BE2C (cell line): Measurements from ENCODE around the gene RBP3.

Experiments used
- DNase-seq: peaks from one replicate; pipeline ENCODE4 v3.0.0-alpha.2; 2020
- H3K27me3 ChIP-seq: fragments of 250-450 bp; sonication (Bioruptor Pico); 2 replicates; pipeline ENCODE4 v1.5.1; 2020; ENCODE audit warnings: mild to moderate bottlenecking
- H3K36me3 ChIP-seq: fragments of 250-450 bp; sonication (Bioruptor Pico); 2 replicates; pipeline ENCODE4 v1.5.1; 2020; ENCODE audit warnings: mild to moderate bottlenecking
- H3K4me1 ChIP-seq: fragments of 250-450 bp; sonication (Bioruptor Pico); 2 replicates; pipeline ENCODE4 v1.5.1; 2020
- H3K4me3 ChIP-seq: 2 replicates; pipeline ENCODE4 v1.5.1; 2011; ENCODE audit warnings: low read depth, low read length
- H3K9me3 ChIP-seq: fragments of 250-450 bp; sonication (Bioruptor Pico); 2 replicates; pipeline ENCODE4 v1.5.1; 2020
- CTCF ChIP-seq: IDR thresholded peaks from 2 replicates; pipeline ENCODE4 v1.5.1; 2012; ENCODE audit warnings: mild to moderate bottlenecking, low read depth, low read length

RBP3 gene

DNA sequence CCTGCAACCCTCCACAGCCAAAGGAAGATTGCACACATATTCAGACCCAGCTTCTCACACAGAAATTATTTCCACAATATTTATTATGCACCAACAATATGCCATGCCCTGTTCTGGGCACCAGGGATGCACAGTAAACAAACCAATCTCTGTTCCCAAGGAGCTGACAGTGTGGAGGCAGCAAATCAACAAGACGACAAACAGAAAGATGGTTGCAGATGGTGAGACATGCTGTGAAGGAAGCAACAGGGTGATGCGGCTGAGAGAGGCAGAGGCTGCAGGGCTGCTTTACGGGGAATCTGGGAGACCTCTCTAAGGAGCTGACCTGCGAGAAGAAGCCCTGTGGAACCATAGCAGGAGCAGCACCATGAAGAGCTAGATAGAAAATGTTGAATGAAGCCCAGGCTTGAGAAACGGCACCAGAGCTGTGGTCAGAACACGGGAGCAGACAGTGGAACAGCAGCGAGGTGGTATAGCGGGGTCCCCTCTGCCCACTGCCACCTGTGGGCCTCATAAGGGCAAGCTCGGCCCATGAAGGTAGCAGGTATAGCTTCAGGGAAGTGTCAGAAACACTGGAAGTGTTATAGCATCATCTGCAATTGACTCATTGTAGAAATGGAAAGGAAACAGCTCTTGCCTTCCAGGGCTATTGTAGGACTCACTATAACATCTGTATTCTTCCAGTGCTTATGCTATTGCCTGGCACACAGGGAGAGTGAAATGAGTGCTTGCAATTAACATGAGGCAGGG, 17.4 kb downstream of the RBP3 start:
- H3K4me3 ChIP-seq: no peak overlapping the region
- no peak for TF ChIP-seq CTCF
- no peaks in the 10 kb centered on the region for H3K9me3 ChIP-seq
- no peaks in the 10 kb centered on the region for H3K36me3 ChIP-seq
- no peak for DNase-seq
- no peaks in the 10 kb centered on the region for H3K27me3 ChIP-seq
- no peaks in the 10 kb centered on the region for H3K4me1 ChIP-seq

GRCh38 chr10:47366181-47366631, 18.0 kb downstream of the RBP3 start:
- no peaks in the 10 kb centered on the region for H3K27me3 ChIP-seq
- H3K4me1 ChIP-seq: no peaks in the 10 kb centered on the region
- H3K36me3 ChIP-seq: no peaks in the 10 kb centered on the region
- H3K9me3 ChIP-seq: no peaks in the 10 kb centered on the region
- no peak overlapping the region for H3K4me3 ChIP-seq
- no peak for DNase-seq
- no peak for TF ChIP-seq CTCF

- TF ChIP-seq CTCF: no peak
- H3K27me3 ChIP-seq: no peaks in the 10 kb centered on the region
- H3K4me1 ChIP-seq: no peaks in the 10 kb centered on the region
- no peaks in the 10 kb centered on the region for H3K36me3 ChIP-seq
- no peak for DNase-seq
- H3K9me3 ChIP-seq: no peaks in the 10 kb centered on the region
- H3K4me3 ChIP-seq: no peak overlapping the region
Observed at GRCh38 chr10:47366731-47367460, 18.7 kb downstream of the RBP3 start.

- DNase-seq: no peak
- H3K4me3 ChIP-seq: no peak overlapping the region
- H3K4me1 ChIP-seq: no peaks in the 10 kb centered on the region
- H3K27me3 ChIP-seq: no peaks in the 10 kb centered on the region
- no peaks in the 10 kb centered on the region for H3K36me3 ChIP-seq
- no peaks in the 10 kb centered on the region for H3K9me3 ChIP-seq
- no peak for TF ChIP-seq CTCF
Observed at GRCh38 chr10:47367646-47368045, 19.5 kb downstream of the RBP3 start.

- TF ChIP-seq CTCF: no peak
- Histone ChIP-seq H3K4me3 (no peak overlapping the region), H3K27me3 (no peaks in the 10 kb centered on the region), H3K9me3 (no peaks in the 10 kb centered on the region), H3K36me3 (no peaks in the 10 kb centered on the region), H3K4me1 (no peaks in the 10 kb centered on the region)
- DNase-seq: no peak
Observed at GRCh38 chr10:47368431-47369180, 20.4 kb downstream of the RBP3 start.
